ENCODE data around the gene HCAR2. TPM values are rescaled to one million over a fixed set of nuclear protein-coding genes. Genes with fewer than 3 reads are reported as not detected.

HCAR2 gene
- total RNA-seq, 2 experiments from 2014 or later = not detected

- Mint-ChIP-seq H3K9me3 (ENCODE audit: insufficient read depth) (no peaks in the 10 kb centered on the region), H3K27ac (no peak overlapping the region), H3K27me3 (ENCODE audit: low read depth) (no peaks in the 10 kb centered on the region), H3K4me3 (no peak overlapping the region), H3K4me1 (ENCODE audit: low read depth) (peaks cover 7% of the 10 kb centered on the region), H3K36me3 (ENCODE audit: low read depth) (peaks cover 6% of the 10 kb centered on the region)
- CTCF ChIA-PET = no interaction called here
- ATAC-seq (no peak), DNase-seq (no peak)
- POLR2A ChIA-PET = no interaction called here
Observed at GRCh38 chr12:122651520-122652224, 51.5 kb downstream of the HCAR2 start.

Other genes starting within 250 kb of the HCAR2 start
- gene ZCCHC8, start 202.4 kb downstream of the HCAR2 start, total RNA-seq = 10 to 100 TPM; 41.3 to 45.3 TPM
- gene RSRC2, start 176.4 kb downstream of the HCAR2 start, total RNA-seq = 100 to 1,000 TPM in 1 of 2 experiments, 10 to 100 TPM in 1; 96.1 to 106 TPM
- gene KNTC1, start 176.1 kb downstream of the HCAR2 start, total RNA-seq = 100 to 1,000 TPM; 139 to 147 TPM
- gene HCAR3, start 13.5 kb upstream of the HCAR2 start, total RNA-seq = not detected
- under 1 TPM; 0.08 TPM for gene HCAR1, start 27.5 kb upstream of the HCAR2 start, total RNA-seq
- gene DENR, start 49.5 kb upstream of the HCAR2 start, total RNA-seq = 10 to 100 TPM; 54.6 to 54.9 TPM
- gene CCDC62, start 71.2 kb upstream of the HCAR2 start, total RNA-seq = under 1 TPM; 0.60 to 0.63 TPM
- 10 to 100 TPM; 36.2 to 37.4 TPM for gene HIP1R, start 132.1 kb upstream of the HCAR2 start, total RNA-seq
- 10 to 100 TPM; 24.9 to 26.5 TPM for gene VPS37B, start 192.8 kb upstream of the HCAR2 start, total RNA-seq